ENCODE results near the gene C1R.

C1R gene

GRCh38 chr12:7101047-7101693 lies 8.9 kb upstream of the C1R start:
- Histone ChIP-seq H3K9ac (ENCODE audit: low read length in 5 of 5) (no peak overlapping the region), H3K4me3 (ENCODE audit: low read depth in 1 of 5, low read length in 5 of 5) (no peak overlapping the region), H3K27ac (ENCODE audit: low read depth, low read length) (no peak overlapping the region), H3K9me3 (ENCODE audit: control insufficient read depth in 5 of 5, low read length in 5 of 5) (peaks cover 0 to 4% (median 1%) of the 10 kb centered on the region in 5 donors), H3K36me3 (ENCODE audit: control insufficient read depth in 5 of 5, insufficient read depth in 5 of 5, low read length in 5 of 5) (peaks cover 6 to 26% (median 19%) of the 10 kb centered on the region in 5 donors), H3K4me1 (ENCODE audit: control insufficient read depth in 5 of 5, insufficient read depth in 5 of 5, low read length in 5 of 5) (peaks cover 0 to 9% (median 7%) of the 10 kb centered on the region in 5 donors), H3K27me3 (ENCODE audit: control insufficient read depth in 5 of 5, insufficient read depth in 4 of 5, low read length in 5 of 5) (no peaks in the 10 kb centered on the region)

DNA sequence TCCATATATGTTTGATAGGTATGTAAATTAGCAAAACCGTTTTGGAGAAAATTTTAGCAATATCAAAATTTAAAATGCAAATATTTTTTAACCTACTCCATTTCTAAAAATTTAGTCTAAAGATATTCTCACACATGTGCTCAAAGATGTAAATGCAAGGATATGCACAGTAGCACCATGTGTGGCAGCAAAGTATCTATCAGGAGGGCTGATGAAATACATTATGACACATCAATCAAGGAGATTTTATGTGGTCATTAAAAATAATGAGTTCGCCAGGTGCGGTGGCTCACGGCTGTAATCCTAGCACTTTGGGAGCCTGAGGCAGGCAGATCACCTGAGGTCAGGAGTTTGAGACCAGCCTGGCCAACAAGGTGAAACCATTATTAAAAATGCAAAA lies 8.0 kb upstream of the C1R start:
- Histone ChIP-seq H3K27ac (ENCODE audit: low read depth, low read length) (no peak overlapping the region), H3K4me3 (ENCODE audit: low read depth in 1 of 5, low read length in 5 of 5) (no peak overlapping the region), H3K4me1 (ENCODE audit: control insufficient read depth in 5 of 5, insufficient read depth in 5 of 5, low read length in 5 of 5) (peaks cover 0 to 9% (median 7%) of the 10 kb centered on the region in 5 donors), H3K36me3 (ENCODE audit: control insufficient read depth in 5 of 5, insufficient read depth in 5 of 5, low read length in 5 of 5) (peaks cover 6 to 26% (median 19%) of the 10 kb centered on the region in 5 donors), H3K27me3 (ENCODE audit: control insufficient read depth in 5 of 5, insufficient read depth in 4 of 5, low read length in 5 of 5) (no peaks in the 10 kb centered on the region), H3K9me3 (ENCODE audit: control insufficient read depth in 5 of 5, low read length in 5 of 5) (no peaks in the 10 kb centered on the region), H3K9ac (ENCODE audit: low read length in 5 of 5) (no peak overlapping the region)

DNA sequence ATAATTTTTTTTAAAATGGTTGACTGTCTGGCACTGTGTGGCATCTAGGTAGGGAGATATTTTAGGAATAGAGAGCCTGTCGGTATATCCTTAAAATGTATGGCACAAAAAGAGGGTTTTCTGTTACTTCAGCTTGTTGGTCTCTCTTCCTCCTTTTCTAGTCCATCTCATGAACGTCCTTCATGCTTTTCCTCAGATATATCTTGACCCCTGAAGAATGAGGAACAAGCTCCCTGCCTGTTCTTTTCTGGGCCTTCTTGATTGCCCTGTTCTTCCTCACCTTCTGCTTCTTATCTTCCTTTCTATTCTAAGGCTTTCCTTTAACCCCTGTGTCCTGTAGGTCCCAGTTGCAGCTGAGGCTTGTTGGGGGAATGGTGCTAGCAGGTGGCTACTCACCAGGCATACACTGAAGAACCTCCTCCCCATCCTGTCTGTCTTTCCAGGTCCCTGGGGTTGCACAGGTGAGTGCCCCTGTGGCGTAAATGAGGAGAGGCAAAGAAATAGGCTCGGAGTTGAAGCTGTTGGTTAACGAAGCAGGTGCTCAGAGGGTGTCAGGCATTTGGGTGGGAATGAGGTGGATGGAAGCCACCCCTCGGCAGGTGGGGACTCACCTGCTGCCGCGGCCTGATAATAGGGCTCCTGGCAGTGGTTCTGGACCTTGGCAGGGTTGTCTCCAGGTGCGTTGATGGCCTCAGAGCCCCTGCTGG lies 7.2 kb upstream of the C1R start:
- no peak overlapping the region for H3K9ac ChIP-seq (ENCODE audit: low read length in 5 of 5)
- peaks cover 6 to 25% (median 19%) of the 10 kb centered on the region in 5 donors for H3K36me3 ChIP-seq (ENCODE audit: control insufficient read depth in 5 of 5, insufficient read depth in 5 of 5, low read length in 5 of 5)
- H3K27me3 ChIP-seq (ENCODE audit: control insufficient read depth in 5 of 5, insufficient read depth in 4 of 5, low read length in 5 of 5), result no peaks in the 10 kb centered on the region
- H3K4me3 ChIP-seq (ENCODE audit: low read depth in 1 of 5, low read length in 5 of 5), result no peak overlapping the region
- H3K27ac ChIP-seq (ENCODE audit: low read depth, low read length), result no peak overlapping the region
- H3K4me1 ChIP-seq (ENCODE audit: control insufficient read depth in 5 of 5, insufficient read depth in 5 of 5, low read length in 5 of 5), result peaks cover 0 to 9% (median 7%) of the 10 kb centered on the region in 5 donors
- H3K9me3 ChIP-seq (ENCODE audit: control insufficient read depth in 5 of 5, low read length in 5 of 5), result no peaks in the 10 kb centered on the region

DNA sequence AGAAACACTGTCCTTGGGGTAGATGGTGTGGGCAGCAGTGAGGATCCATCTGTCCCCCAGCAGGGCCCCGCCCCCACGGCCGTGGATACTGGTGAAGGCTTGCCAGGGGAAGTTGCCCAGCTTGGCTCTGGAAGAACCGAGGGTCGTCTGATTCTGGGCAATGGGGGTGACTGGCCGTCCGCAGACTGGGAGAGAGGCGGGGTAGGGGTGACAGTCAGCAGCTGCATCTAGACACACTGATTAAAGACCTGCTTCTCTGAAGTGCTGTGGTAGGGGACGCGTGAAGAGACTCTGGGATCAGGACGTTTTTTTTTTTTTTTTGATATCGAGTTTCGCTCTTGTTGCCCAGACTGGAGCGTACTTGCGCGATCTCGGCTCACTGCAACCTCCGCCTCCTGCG lies 4.7 kb upstream of the C1R start:
- Histone ChIP-seq H3K4me3 (ENCODE audit: low read depth in 1 of 5, low read length in 5 of 5) (no peak overlapping the region), H3K36me3 (ENCODE audit: control insufficient read depth in 5 of 5, insufficient read depth in 5 of 5, low read length in 5 of 5) (peaks cover 6 to 16% (median 14%) of the 10 kb centered on the region in 5 donors), H3K9me3 (ENCODE audit: control insufficient read depth in 5 of 5, low read length in 5 of 5) (no peaks in the 10 kb centered on the region), H3K27ac (ENCODE audit: low read depth, low read length) (no peak overlapping the region), H3K9ac (ENCODE audit: low read length in 5 of 5) (no peak overlapping the region), H3K27me3 (ENCODE audit: control insufficient read depth in 5 of 5, insufficient read depth in 4 of 5, low read length in 5 of 5) (peaks cover 0 to 4% (median 0%) of the 10 kb centered on the region in 5 donors), H3K4me1 (ENCODE audit: control insufficient read depth in 5 of 5, insufficient read depth in 5 of 5, low read length in 5 of 5) (peaks cover 5 to 21% (median 17%) of the 10 kb centered on the region in 5 donors)

- H3K27me3 ChIP-seq (ENCODE audit: control insufficient read depth in 5 of 5, insufficient read depth in 4 of 5, low read length in 5 of 5), result peaks cover 0 to 6% (median 0%) of the 10 kb centered on the region in 5 donors
- H3K4me1 ChIP-seq (ENCODE audit: control insufficient read depth in 5 of 5, insufficient read depth in 5 of 5, low read length in 5 of 5), result peaks cover 5 to 24% (median 19%) of the 10 kb centered on the region in 5 donors
- H3K4me3 ChIP-seq (ENCODE audit: low read depth in 1 of 5, low read length in 5 of 5), result no peak overlapping the region
- H3K9me3 ChIP-seq (ENCODE audit: control insufficient read depth in 5 of 5, low read length in 5 of 5), result no peaks in the 10 kb centered on the region
- H3K27ac ChIP-seq (ENCODE audit: low read depth, low read length), result no peak overlapping the region
- H3K36me3 ChIP-seq (ENCODE audit: control insufficient read depth in 5 of 5, insufficient read depth in 5 of 5, low read length in 5 of 5), result peaks cover 6 to 16% (median 12%) of the 10 kb centered on the region in 5 donors
- no peak overlapping the region for H3K9ac ChIP-seq (ENCODE audit: low read length in 5 of 5)
These were observed 4.0 kb upstream of the C1R start for GRCh38 chr12:7096006-7096932.

DNA sequence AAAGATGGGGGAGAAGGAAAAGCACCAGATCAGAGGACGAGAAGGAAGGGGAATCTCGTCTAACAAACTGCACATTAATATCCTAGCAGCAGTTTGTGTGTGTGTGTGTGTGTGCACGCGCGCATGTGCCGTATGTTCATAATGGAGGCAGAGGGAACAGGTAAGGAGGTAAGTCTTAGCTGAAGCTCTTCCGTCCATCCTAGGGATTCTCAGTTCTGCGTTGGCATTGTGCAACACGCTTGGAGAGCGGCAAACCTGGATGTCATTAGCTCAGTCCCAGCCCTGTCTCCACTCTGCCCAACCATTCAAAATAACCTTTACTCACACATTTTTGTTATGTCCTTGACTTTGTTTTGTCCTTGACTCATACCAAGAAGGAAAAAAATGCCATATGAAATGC lies 1.6 kb upstream of the C1R start:
- no peak overlapping the region for H3K9ac ChIP-seq (ENCODE audit: low read length in 5 of 5)
- H3K4me1 ChIP-seq (ENCODE audit: control insufficient read depth in 5 of 5, insufficient read depth in 5 of 5, low read length in 5 of 5), result peaks cover 5 to 41% (median 32%) of the 10 kb centered on the region in 5 donors
- no peak overlapping the region for H3K27ac ChIP-seq (ENCODE audit: low read depth, low read length)
- H3K27me3 ChIP-seq (ENCODE audit: control insufficient read depth in 5 of 5, insufficient read depth in 4 of 5, low read length in 5 of 5), result peaks cover 0 to 6% (median 0%) of the 10 kb centered on the region in 5 donors
- no peak overlapping the region for H3K4me3 ChIP-seq (ENCODE audit: low read depth in 1 of 5, low read length in 5 of 5)
- H3K9me3 ChIP-seq (ENCODE audit: control insufficient read depth in 5 of 5, low read length in 5 of 5), result no peaks in the 10 kb centered on the region
- H3K36me3 ChIP-seq (ENCODE audit: control insufficient read depth in 5 of 5, insufficient read depth in 5 of 5, low read length in 5 of 5), result peaks cover 3 to 13% (median 10%) of the 10 kb centered on the region in 5 donors

DNA sequence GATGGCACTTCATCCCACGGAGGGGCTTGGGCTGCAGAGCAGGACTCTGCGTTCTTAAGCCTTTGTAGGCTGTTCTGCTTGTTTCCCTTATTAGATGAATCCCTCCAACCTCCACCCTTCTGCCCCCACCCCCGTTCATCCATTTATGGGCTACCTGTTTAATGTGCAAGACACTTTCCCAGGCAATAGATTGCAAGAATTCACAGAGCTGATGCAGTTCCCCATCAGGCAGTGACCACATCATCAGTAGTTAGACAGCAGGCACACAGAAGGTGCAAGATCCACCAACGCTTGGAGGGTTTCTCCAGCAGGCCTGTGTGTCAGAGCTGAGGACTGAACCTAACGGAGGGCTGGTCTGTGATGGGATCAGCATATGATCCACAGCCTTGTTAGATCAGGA lies 1.2 kb upstream of the C1R start:
- H3K9ac ChIP-seq (ENCODE audit: low read length in 5 of 5), result no peak overlapping the region
- H3K4me1 ChIP-seq (ENCODE audit: control insufficient read depth in 5 of 5, insufficient read depth in 5 of 5, low read length in 5 of 5), result peaks cover 5 to 41% (median 32%) of the 10 kb centered on the region in 5 donors
- no peak overlapping the region for H3K4me3 ChIP-seq (ENCODE audit: low read depth in 1 of 5, low read length in 5 of 5)
- peak overlapping the region; percentile 88 for H3K27ac ChIP-seq (ENCODE audit: low read depth, low read length)
- H3K27me3 ChIP-seq (ENCODE audit: control insufficient read depth in 5 of 5, insufficient read depth in 4 of 5, low read length in 5 of 5), result peaks cover 0 to 6% (median 0%) of the 10 kb centered on the region in 5 donors
- peaks cover 2 to 17% (median 13%) of the 10 kb centered on the region in 5 donors for H3K36me3 ChIP-seq (ENCODE audit: control insufficient read depth in 5 of 5, insufficient read depth in 5 of 5, low read length in 5 of 5)
- no peaks in the 10 kb centered on the region for H3K9me3 ChIP-seq (ENCODE audit: control insufficient read depth in 5 of 5, low read length in 5 of 5)

GRCh38 chr12:7092986-7093460 lies 778 bp upstream of the C1R start:
- H3K27me3 ChIP-seq (ENCODE audit: control insufficient read depth in 5 of 5, insufficient read depth in 4 of 5, low read length in 5 of 5), result peaks cover 0 to 6% (median 0%) of the 10 kb centered on the region in 5 donors
- H3K4me3 ChIP-seq (ENCODE audit: low read depth in 1 of 5, low read length in 5 of 5), result no peak overlapping the region
- peak overlapping the region; percentile 88 for H3K27ac ChIP-seq (ENCODE audit: low read depth, low read length)
- peak overlapping the region in 3 of 5 donors; percentile 21 to 62 (median 29) for H3K9ac ChIP-seq (ENCODE audit: low read length in 5 of 5)
- peaks cover 5 to 41% (median 32%) of the 10 kb centered on the region in 5 donors for H3K4me1 ChIP-seq (ENCODE audit: control insufficient read depth in 5 of 5, insufficient read depth in 5 of 5, low read length in 5 of 5)
- no peaks in the 10 kb centered on the region for H3K9me3 ChIP-seq (ENCODE audit: control insufficient read depth in 5 of 5, low read length in 5 of 5)
- H3K36me3 ChIP-seq (ENCODE audit: control insufficient read depth in 5 of 5, insufficient read depth in 5 of 5, low read length in 5 of 5), result peaks cover 0 to 18% (median 13%) of the 10 kb centered on the region in 5 donors

GRCh38 chr12:7091660-7092228 lies 501 bp downstream of the C1R start:
- no peaks in the 10 kb centered on the region for H3K9me3 ChIP-seq (ENCODE audit: control insufficient read depth in 5 of 5, low read length in 5 of 5)
- peaks cover 5 to 41% (median 32%) of the 10 kb centered on the region in 5 donors for H3K4me1 ChIP-seq (ENCODE audit: control insufficient read depth in 5 of 5, insufficient read depth in 5 of 5, low read length in 5 of 5)
- H3K4me3 ChIP-seq (ENCODE audit: low read depth in 1 of 5, low read length in 5 of 5), result peak overlapping the region; percentile 67 to 80 (median 73)
- H3K27ac ChIP-seq (ENCODE audit: low read depth, low read length), result peak overlapping the region; percentile 88
- peaks cover 0 to 17% (median 17%) of the 10 kb centered on the region in 5 donors for H3K36me3 ChIP-seq (ENCODE audit: control insufficient read depth in 5 of 5, insufficient read depth in 5 of 5, low read length in 5 of 5)
- peaks cover 0 to 6% (median 0%) of the 10 kb centered on the region in 5 donors for H3K27me3 ChIP-seq (ENCODE audit: control insufficient read depth in 5 of 5, insufficient read depth in 4 of 5, low read length in 5 of 5)
- peak overlapping the region; percentile 29 to 73 (median 62) for H3K9ac ChIP-seq (ENCODE audit: low read length in 5 of 5)

Measured in subcutaneous abdominal adipose tissue (tissue), 5 donors.